Measurements from ENCODE around the gene TMEM175. TPM values are rescaled to one million over a fixed set of nuclear protein-coding genes. Genes with fewer than 3 reads are reported as not detected.

The TMEM175 gene
- total and polyA plus RNA-seq, 2 of the 4 experiments (the other 2 are of a cell fraction) = 7.7 to 41.9 TPM

DNA sequence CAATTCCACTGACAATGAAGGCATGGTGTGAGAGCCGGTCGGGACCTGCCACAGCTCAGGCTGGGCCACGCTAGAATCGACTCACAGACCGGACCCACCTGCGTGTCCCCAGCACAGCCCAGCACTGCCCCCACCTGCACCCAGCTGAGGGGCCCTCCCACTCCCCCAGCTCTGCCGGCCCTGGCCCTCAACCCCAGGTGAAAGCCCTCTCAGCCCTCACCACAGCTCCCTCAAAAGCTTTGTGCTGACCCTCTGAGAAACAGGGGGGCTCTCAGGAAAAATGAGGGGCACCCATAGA, 25.2 kb upstream of the TMEM175 start:
- H2BK20ac ChIP-seq (ENCODE audit: low read depth, low read length) = no peak overlapping the region
- no peak overlapping the region for H4K91ac ChIP-seq (ENCODE audit: insufficient read depth, low read depth, low read length)
- H3K9me3 ChIP-seq (ENCODE audit: control insufficient read depth, insufficient read depth, low read length) = no peaks in the 10 kb centered on the region
- ChIA-PET POLR2A (ENCODE audit: unreplicated experiment) (no interaction called here), CTCF (no interaction called here)
- no peak overlapping the region for H3K18ac ChIP-seq (ENCODE audit: low read depth, low read length)
- H4K8ac ChIP-seq (ENCODE audit: low read depth in 2 of 2, low read length in 2 of 2) = no peak overlapping the region
- 85% methylated on average over 2 of the region's 7 CpGs; no CpG with 5 or more reads in 1 of the 2 experiments for WGBS, 2 experiments (ENCODE audit: extremely low coverage in 2 of 2, insufficient read length in 1 of 2)
- H3K9me1 ChIP-seq (ENCODE audit: insufficient read depth, low read length) = peaks cover 7% of the 10 kb centered on the region; the same call in 1 of the 2 replicates
- no peak overlapping the region for H3K4ac ChIP-seq (ENCODE audit: low read depth, low read length)
- H4K20me1 ChIP-seq (ENCODE audit: insufficient read depth, low read length) = peaks cover 53% of the 10 kb centered on the region
- dilution Hi-C loops (cut with HindIII; ENCODE audit: low sequenced_read_pairs, unreplicated experiment) = no loop called here
- no peak overlapping the region for H2BK5ac ChIP-seq (ENCODE audit: low read depth, low read length, poor library complexity, severe bottlenecking)
- H3K4me3 ChIP-seq (ENCODE audit: insufficient read depth, low read depth, low read length) = no peak overlapping the region
- no peak overlapping the region for H3K56ac ChIP-seq (ENCODE audit: extremely low read depth, insufficient read depth, low read length)
- no peak overlapping the region for H3K4me2 ChIP-seq (ENCODE audit: low read depth, low read length)
- H3K27me3 ChIP-seq (ENCODE audit: control insufficient read depth, insufficient read depth, low read length) = no peaks in the 10 kb centered on the region
- DNase-seq (no peak), ATAC-seq (ENCODE audit: low read depth) (no peak)
- in situ Hi-C loops (cut with MboI; ENCODE audit: low sequenced_read_pairs) = no loop called here
- H2AFZ ChIP-seq (replicated peaks; ENCODE audit: low read length, poor library complexity) = no peak overlapping the region
- H2AK9ac ChIP-seq (replicated peaks; ENCODE audit: low read depth, low read length, poor library complexity) = no peak overlapping the region
- no peak overlapping the region for H2BK120ac ChIP-seq (ENCODE audit: low read depth, low read length)
- H3K23ac ChIP-seq (ENCODE audit: low read depth, low read length) = no peak overlapping the region
- no peak overlapping the region for H3K14ac ChIP-seq (replicated peaks; ENCODE audit: low read depth, low read length)
- intact Hi-C loops (cut with micrococcal nuclease) = no loop called here
- no peak overlapping the region for H3K9ac ChIP-seq (ENCODE audit: low read depth, low read length)
- no peak overlapping the region for H2BK15ac ChIP-seq (ENCODE audit: low read depth, low read length)
- TF ChIP-seq RCOR1 (IDR thresholded peaks at IDR 0.05; ENCODE audit: insufficient replicate concordance, low read length) (no peak), NFE2L2 (IDR thresholded peaks at IDR 0.05; ENCODE audit: low read depth, low read length) (no peak), FOS (IDR thresholded peaks at IDR 0.05; ENCODE audit: low read depth, low read length) (no peak), BHLHE40 (IDR thresholded peaks at IDR 0.05; ENCODE audit: low read depth, low read length) (no peak), POLR2A (IDR thresholded peaks at IDR 0.05; ENCODE audit: low read depth, low read length) (no peak), CEBPB (IDR thresholded peaks at IDR 0.05; ENCODE audit: low read depth, low read length) (no peak), RAD21 (IDR thresholded peaks at IDR 0.05; ENCODE audit: low read length) (no peak), SMC3 (IDR thresholded peaks at IDR 0.05; ENCODE audit: low read depth, low read length) (no peak), MXI1 (IDR thresholded peaks at IDR 0.05; ENCODE audit: borderline replicate concordance, low read depth, low read length) (no peak), CHD1 (IDR thresholded peaks at IDR 0.05; ENCODE audit: low read depth, low read length) (no peak), MAFK (IDR thresholded peaks at IDR 0.05; ENCODE audit: low read depth, low read length) (no peak)
- TF ChIP-seq, protein P1, sequence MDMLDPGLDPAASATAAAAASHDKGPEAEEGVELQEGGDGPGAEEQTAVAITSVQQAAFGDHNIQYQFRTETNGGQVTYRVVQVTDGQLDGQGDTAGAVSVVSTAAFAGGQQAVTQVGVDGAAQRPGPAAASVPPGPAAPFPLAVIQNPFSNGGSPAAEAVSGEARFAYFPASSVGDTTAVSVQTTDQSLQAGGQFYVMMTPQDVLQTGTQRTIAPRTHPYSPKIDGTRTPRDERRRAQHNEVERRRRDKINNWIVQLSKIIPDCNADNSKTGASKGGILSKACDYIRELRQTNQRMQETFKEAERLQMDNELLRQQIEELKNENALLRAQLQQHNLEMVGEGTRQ (IDR thresholded peaks at IDR 0.05; ENCODE audit: low read depth, low read length) = no peak
- TF ChIP-seq, protein P2, sequence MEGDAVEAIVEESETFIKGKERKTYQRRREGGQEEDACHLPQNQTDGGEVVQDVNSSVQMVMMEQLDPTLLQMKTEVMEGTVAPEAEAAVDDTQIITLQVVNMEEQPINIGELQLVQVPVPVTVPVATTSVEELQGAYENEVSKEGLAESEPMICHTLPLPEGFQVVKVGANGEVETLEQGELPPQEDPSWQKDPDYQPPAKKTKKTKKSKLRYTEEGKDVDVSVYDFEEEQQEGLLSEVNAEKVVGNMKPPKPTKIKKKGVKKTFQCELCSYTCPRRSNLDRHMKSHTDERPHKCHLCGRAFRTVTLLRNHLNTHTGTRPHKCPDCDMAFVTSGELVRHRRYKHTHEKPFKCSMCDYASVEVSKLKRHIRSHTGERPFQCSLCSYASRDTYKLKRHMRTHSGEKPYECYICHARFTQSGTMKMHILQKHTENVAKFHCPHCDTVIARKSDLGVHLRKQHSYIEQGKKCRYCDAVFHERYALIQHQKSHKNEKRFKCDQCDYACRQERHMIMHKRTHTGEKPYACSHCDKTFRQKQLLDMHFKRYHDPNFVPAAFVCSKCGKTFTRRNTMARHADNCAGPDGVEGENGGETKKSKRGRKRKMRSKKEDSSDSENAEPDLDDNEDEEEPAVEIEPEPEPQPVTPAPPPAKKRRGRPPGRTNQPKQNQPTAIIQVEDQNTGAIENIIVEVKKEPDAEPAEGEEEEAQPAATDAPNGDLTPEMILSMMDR (conservative IDR thresholded peaks at IDR 0.05; ENCODE audit: low read depth, low read length) = no peak
- TF ChIP-seq, protein P3, sequence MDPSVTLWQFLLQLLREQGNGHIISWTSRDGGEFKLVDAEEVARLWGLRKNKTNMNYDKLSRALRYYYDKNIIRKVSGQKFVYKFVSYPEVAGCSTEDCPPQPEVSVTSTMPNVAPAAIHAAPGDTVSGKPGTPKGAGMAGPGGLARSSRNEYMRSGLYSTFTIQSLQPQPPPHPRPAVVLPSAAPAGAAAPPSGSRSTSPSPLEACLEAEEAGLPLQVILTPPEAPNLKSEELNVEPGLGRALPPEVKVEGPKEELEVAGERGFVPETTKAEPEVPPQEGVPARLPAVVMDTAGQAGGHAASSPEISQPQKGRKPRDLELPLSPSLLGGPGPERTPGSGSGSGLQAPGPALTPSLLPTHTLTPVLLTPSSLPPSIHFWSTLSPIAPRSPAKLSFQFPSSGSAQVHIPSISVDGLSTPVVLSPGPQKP (IDR thresholded peaks at IDR 0.05; ENCODE audit: borderline replicate concordance, low read depth, low read length) = no peak
- peaks cover 20 to 68% of the 10 kb centered on the region in 2 experiments; a peak in 3 of 4 replicates for H3K79me1 ChIP-seq (ENCODE audit: low read depth in 1 of 2, low read length in 2 of 2)
- peaks cover 24% of the 10 kb centered on the region for H3K36me3 ChIP-seq (ENCODE audit: control insufficient read depth, insufficient read depth, low read length)
- BruUV-seq (replicated peaks) = no TSS peak
- no peak overlapping the region for H3K27ac ChIP-seq (ENCODE audit: insufficient read depth, low read length)
- H3K4me1 ChIP-seq (ENCODE audit: control insufficient read depth, insufficient read depth, low read length) = peaks cover 5% of the 10 kb centered on the region; the same call in 1 of the 2 replicates
- H2AK5ac ChIP-seq (ENCODE audit: low read depth, low read length) = no peak overlapping the region
- H4K5ac ChIP-seq (ENCODE audit: low read depth, low read length) = no peak overlapping the region
